ENCODE data around the gene INTU.

DNA sequence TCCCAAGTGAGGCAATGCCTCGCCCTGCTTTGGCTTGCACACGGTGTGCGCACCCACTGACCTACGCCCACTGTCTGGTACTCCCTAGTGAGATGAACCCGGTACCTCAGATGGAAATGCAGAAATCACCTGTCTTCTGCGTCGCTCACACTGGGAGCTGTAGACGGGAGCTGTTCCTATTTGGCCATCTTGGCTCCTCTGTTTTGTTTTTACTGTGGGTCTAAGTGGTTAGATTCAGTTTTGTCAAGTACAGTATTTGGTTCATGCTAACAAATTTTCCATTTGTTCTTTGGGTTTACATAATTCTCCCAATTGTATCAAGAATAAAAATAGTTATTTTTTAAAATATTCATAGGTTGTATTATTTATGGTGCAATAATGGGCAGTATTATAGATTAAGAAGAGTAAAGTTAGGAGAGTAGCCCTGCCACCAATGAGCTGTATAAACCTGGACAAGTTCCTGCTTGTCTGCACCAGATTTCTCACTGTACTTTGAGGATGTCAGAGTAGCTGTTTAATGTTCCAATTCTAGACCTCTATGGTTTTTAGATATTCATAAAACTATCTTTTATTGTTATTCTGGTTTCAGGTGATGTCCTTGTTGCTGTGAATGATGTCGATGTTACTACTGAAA lies 23.4 kb downstream of the INTU start:
- TF ChIP-seq CTCF (conservative IDR thresholded peaks at IDR 0.05; ENCODE audit: low read length) (no peak), EZH2phosphoT487 (IDR thresholded peaks at IDR 0.05; ENCODE audit: borderline replicate concordance) (no peak)
